Adrenal gland (tissue), 12 donors: ENCODE measurements around the gene REXO1. TPM values are rescaled to one million over a fixed set of nuclear protein-coding genes. Genes with fewer than 3 reads are reported as not detected.

ENCODE experiments used
- DNase-seq, 7 donors: peaks; one replicate each; pipeline ENCODE4 v3.0.0-alpha.2; 2019 to 2020
- H3K27ac ChIP-seq, 5 donors: fragments of 200-600 bp; sonication (generic) in 4 of 5; 1 replicate in 3 of 5; 2 replicates in 2 of 5; pipeline versions ENCODE4 v1.5.1 to v1.8.0; 2016 to 2020; ENCODE audit warnings: mild to moderate bottlenecking in 1 of 5
- H3K27me3 ChIP-seq: fragments of 200-600 bp; 2 replicates; pipeline ENCODE4 v1.8.0; 2021
- H3K36me3 ChIP-seq, 2 donors: fragments of 200-600 bp; replicated peaks in 1 of 2; 1 replicate in 1 of 2; 2 replicates in 1 of 2; pipeline versions ENCODE4 v1.5.1 to v1.8.0; 2018 to 2022
- H3K4me1 ChIP-seq, 2 donors: fragments of 200-600 bp; replicated peaks in 1 of 2; 1 replicate in 1 of 2; 2 replicates in 1 of 2; pipeline versions ENCODE4 v1.5.1 to v1.8.0; 2018 to 2021
- H3K4me3 ChIP-seq, 4 donors: fragments of 200-600 bp; sonication (generic) in 3 of 4; one replicate each; pipeline ENCODE4 v1.5.1; 2016 to 2018
- H3K9me3 ChIP-seq, 3 donors: fragments of 200-600 bp; sonication (generic) in 1 of 3; replicated peaks in 1 of 3; 1 replicate in 2 of 3; 2 replicates in 1 of 3; pipeline versions ENCODE4 v1.5.1 to v1.8.0; 2016 to 2021
- POLR2A ChIP-seq, 2 donors: fragments of 450-650 bp; IDR thresholded peaks; one replicate each; pipeline ENCODE4 v1.6.1; 2017; ENCODE audit warnings: antibody characterized with exemption in 2 of 2, mild to moderate bottlenecking in 2 of 2, moderate library complexity in 1 of 2
- WGBS, 4 donors: extraction: QIAGEN DNeasy Blood & Tissue Kit in 2 of 4; methylation state at CpG; one replicate each; pipeline versions ENCODE4 v1.1.5 to v1.1.7; 2013 to 2017; 5-methylcytosine and 5-hydroxymethylcytosine counted together
- intact Hi-C, 2 donors: fragments of 100-400 bp; cut with DNase I; formaldehyde crosslinking; loops; one replicate each; pipeline versions ENCODE4 v1.14.1 to v1.15.0; 2022 to 2023
- polyA plus RNA-seq, 3 donors: library from polyadenylated mRNA; stranded (reverse); fragments of 200-250 nt in 2 of 3; fragments of 350-450 nt in 1 of 3; fragmentation: Illumina TruSeq in 1 of 3; extraction: RNeasy Lipid Tissue Mini Kit (QIAGEN cat#74804) in 1 of 3; gene quantifications; one replicate each; pipeline ENCODE4 v1.2.3, GENCODE V29; 2013 to 2014
- total RNA-seq, 9 donors: library from RNA; depleted of rRNA in 4 of 9; stranded (reverse); fragments of >200 nt in 4 of 9; fragments of 120-200 nt in 1 of 9; fragmentation: NEBNext Ultra II Directional in 1 of 9; extraction: Animal tissue kit (Norgen Biotek cat#: 25700) in 1 of 9; gene quantifications; one replicate each; pipeline versions ENCODE4 v1.1.0 to v1.2.4, GENCODE V29; 2013 to 2023
- TF ChIP-seq, protein P1 (sequence below), 6 experiments: fragments of 450-650 bp in 4 of 6; fragments of 200-600 bp in 2 of 6; sonication (generic) in 1 of 6; IDR thresholded peaks; 1 replicate in 5 of 6; 2 replicates in 1 of 6; pipeline versions ENCODE4 v1.5.1 to v1.8.0; 2016 to 2021; ENCODE audit warnings: antibody characterized with exemption in 6 of 6, mild to moderate bottlenecking in 2 of 6, moderate library complexity in 1 of 6
- donor health status: healthy with polysubstance abuse.
- donor health status: Bipolar disorder and iron deficiency.
- donor health status: DM: yes; HTN: yes; CAD: no.
- donor health status: DM: no; HTN: no; CAD: no.
- donor health status: DM: no; HTN: no; CAD: no.
- donor health status: DM: yes; HTN: yes; CAD: no.

Gene REXO1
- total and polyA plus RNA-seq, 12 donors = 9.3 to 155 (median 44.5) TPM

DNA sequence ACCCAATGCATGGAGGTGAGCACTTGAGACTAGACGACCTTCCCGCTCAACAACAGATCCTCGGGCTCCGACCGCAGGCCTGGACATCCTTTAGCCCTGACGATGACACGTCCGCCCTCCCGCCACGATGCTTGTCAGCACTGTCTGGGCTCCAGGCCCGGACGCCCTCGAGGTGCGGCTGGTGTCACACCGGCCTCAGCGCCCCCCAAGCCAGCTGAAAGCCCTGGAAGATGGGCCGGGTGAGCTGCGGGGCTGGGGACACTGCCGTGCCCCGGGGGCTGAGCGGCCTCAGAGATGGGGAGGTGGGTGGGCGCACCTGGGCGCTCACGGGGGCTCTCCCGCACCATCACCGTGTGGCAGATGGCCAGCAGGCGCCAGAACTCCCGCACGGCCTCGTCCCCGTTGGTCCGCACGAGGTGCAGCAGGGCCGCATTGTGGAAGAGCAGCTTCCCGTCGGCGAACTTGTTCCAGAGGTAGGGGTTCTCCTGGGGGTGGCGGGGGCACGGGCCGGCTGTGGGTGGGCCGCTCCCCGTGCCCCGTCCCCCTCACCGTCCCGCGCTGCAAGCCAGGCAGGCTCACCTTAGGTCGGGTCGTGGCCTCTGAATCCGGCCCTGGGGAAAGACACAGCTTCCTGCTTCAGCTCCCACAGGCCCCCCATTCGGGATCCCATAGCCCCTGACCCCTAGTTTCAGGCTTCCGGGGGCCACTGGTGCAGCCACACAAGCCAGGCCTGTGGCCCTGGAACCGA is 51.7 kb downstream of the REXO1 start:
- 48 to 76% (median 57%) methylated on average over 10 to 52 of the region's 52 CpGs for WGBS, 4 donors
- Histone ChIP-seq H3K9me3 (no peaks in the 10 kb centered on the region), H3K4me1 (peaks cover 0 to 5% of the 10 kb centered on the region in 2 donors), H3K27me3 (no peaks in the 10 kb centered on the region), H3K27ac (no peak overlapping the region), H3K36me3 (no peaks in the 10 kb centered on the region), H3K4me3 (no peak overlapping the region)
- intact Hi-C loops = loop anchor here in 1 of 2 donors (10.0 kb wide), 1 partner anchor 122 kb away; no protein-coding TSS in a partner anchor
- no peak for TF ChIP-seq POLR2A (IDR thresholded peaks at IDR 0.05)
- TF ChIP-seq, protein P1, sequence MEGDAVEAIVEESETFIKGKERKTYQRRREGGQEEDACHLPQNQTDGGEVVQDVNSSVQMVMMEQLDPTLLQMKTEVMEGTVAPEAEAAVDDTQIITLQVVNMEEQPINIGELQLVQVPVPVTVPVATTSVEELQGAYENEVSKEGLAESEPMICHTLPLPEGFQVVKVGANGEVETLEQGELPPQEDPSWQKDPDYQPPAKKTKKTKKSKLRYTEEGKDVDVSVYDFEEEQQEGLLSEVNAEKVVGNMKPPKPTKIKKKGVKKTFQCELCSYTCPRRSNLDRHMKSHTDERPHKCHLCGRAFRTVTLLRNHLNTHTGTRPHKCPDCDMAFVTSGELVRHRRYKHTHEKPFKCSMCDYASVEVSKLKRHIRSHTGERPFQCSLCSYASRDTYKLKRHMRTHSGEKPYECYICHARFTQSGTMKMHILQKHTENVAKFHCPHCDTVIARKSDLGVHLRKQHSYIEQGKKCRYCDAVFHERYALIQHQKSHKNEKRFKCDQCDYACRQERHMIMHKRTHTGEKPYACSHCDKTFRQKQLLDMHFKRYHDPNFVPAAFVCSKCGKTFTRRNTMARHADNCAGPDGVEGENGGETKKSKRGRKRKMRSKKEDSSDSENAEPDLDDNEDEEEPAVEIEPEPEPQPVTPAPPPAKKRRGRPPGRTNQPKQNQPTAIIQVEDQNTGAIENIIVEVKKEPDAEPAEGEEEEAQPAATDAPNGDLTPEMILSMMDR (IDR thresholded peaks at IDR 0.05) = no peak
- DNase-seq = peak in 1 of 7 donors; percentile 37

DNA sequence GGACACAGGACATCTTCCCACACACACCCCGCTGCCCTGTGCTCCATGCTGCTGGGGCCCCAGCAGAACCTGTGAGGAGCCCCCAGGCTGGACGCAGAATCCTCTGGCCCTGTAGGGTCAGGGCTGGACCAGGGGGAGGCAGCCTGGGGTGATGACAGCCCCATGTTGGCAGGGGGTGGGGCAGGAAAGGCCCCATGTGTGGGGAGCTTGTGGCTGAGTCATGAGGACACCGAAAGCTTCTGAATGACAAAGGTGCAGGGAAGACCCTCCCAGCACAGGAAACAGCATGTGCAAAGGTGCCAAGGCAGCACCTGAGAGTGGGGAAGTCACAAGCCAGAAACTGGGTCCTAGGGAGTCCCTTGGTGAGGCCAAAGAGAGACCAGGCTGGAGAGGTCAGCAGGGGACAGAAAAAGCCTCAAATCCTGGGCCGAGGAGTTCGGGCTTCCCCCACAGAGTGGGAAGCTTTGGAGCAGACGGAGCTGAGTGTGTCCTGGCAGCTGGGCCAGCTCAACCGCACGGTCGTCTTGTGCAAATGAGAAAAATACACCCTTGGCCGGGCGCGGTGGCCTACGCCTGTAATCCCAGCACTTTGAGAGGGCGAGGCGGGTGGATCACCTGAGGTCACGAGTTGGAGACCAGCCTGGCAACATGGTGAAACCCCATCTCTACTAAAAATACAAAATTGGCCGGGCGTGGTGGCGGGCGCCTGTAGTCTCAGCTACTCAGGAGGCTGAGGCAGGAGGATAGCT is 53.7 kb downstream of the REXO1 start:
- H3K9me3 ChIP-seq = no peaks in the 10 kb centered on the region

DNA sequence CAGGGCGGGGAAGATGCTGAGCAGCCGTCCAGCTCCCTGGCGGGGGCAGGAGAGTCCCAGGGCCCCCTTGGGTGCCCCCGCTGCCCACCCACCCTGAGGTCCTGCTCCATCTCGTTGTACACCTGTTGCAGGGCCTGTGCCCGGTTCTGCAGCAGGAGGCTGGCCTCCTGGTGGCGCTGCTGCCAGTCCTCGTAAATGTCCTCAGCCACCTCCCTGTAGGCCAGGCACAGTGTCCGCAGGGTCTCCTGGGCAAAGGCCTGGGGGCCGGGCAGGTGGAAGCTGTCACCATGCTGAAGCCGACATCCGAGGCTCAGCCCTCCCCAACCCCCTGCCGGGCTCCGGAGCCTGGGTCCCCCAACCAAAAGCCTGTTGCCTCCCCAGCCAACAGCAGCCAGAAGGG is 56.4 kb downstream of the REXO1 start:
- peaks cover 10% of the 10 kb centered on the region for H3K27me3 ChIP-seq

More for the DNA sequence above, 53.7 kb downstream of the REXO1 start:
- DNase-seq = no peak
- no peaks in the 10 kb centered on the region for H3K27me3 ChIP-seq
- H3K4me1 ChIP-seq = peaks cover 0 to 5% of the 10 kb centered on the region in 2 donors
- intact Hi-C loops = loop anchor here in 1 of 2 donors (10.0 kb wide), 1 partner anchor 120 kb away; no protein-coding TSS in a partner anchor
- WGBS, 4 donors = 85 to 90% (median 88%) methylated on average over 13 to 20 of the region's 20 CpGs
- TF ChIP-seq, protein P1 (IDR thresholded peaks at IDR 0.05) = no peak
- H3K36me3 ChIP-seq = no peaks in the 10 kb centered on the region
- H3K4me3 ChIP-seq = no peak overlapping the region
- no peak overlapping the region for H3K27ac ChIP-seq

More for the DNA sequence above, 56.4 kb downstream of the REXO1 start:
- intact Hi-C loops = loop anchor here in 1 of 2 donors (10.0 kb wide), 1 partner anchor 117 kb away; no protein-coding TSS in a partner anchor
- TF ChIP-seq, protein P1 (IDR thresholded peaks at IDR 0.05) = no peak
- TF ChIP-seq POLR2A (IDR thresholded peaks at IDR 0.05) = no peak
- Histone ChIP-seq H3K36me3 (no peaks in the 10 kb centered on the region), H3K4me1 (peaks cover 0 to 5% of the 10 kb centered on the region in 2 donors), H3K9me3 (no peaks in the 10 kb centered on the region), H3K4me3 (no peak overlapping the region), H3K27ac (no peak overlapping the region)
- WGBS, 4 donors = 66 to 100% (median 80%) methylated on average over 1 to 14 of the region's 14 CpGs
- DNase-seq = no peak
